ENCODE data around the gene DSTYK.

Gene DSTYK

DNA sequence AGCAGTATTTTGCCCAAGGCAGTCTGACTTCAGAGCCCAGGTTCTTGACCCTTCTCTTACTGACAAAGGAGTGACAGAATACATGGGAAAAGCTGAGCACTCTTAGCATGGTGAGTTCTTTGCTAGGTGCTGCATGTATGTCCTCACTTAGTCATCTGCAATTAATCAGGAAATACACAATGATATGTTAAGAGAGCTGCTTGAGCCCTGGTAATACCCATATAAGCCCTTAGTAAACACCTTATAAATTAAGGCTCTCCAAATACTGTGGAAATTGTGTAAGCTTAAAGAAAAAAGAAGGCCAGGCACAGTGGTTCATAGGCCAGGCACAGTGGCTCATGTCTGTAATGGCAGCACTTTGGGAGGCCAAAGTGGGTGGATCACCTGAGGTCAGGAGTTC is 113.3 kb downstream of the DSTYK start:
- H3K4me2 ChIP-seq: no peak overlapping the region
- no peaks in the 10 kb centered on the region for H3K27me3 ChIP-seq
- H4K20me1 ChIP-seq: peaks cover 0 to 17% (median 0%) of the 10 kb centered on the region in 11 experiments; a peak in 4 of 22 replicates
- no peak overlapping the region for H3K9ac ChIP-seq
- TF ChIP-seq Cebpa-rat (IDR thresholded peaks at IDR 0.05): no peak
- no peak overlapping the region for H3K4me3 ChIP-seq
- peaks cover 97 to 100% (median 98%) of the 10 kb centered on the region in 11 experiments for H3K36me3 ChIP-seq
- no peaks in the 10 kb centered on the region for H3K9me3 ChIP-seq (replicated peaks in 1 of 11)
- H3K27ac ChIP-seq: no peak overlapping the region
- H3K4me1 ChIP-seq: no peaks in the 10 kb centered on the region

DNA sequence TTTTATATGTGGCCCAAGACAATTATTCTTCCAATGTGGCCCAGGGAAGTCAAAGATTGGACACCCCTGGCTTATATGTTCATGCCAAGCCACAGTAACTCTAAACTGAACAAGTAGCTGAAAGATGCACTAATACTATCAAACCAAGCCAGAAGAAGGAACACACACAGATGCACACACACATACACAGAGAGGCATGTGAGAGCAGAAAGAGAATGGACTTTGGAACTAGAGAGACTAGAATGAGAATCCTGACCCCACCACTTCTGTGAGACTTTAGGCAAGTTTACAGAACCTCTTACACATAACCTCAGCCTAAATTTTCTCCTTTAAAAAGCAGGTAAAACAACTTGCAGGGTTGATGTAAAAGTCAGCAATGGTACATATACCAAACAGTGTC is 116.1 kb downstream of the DSTYK start:
- Histone ChIP-seq H3K36me3 (peaks cover 97 to 100% (median 98%) of the 10 kb centered on the region in 11 experiments), H4K20me1 (peaks cover 0 to 17% (median 0%) of the 10 kb centered on the region in 11 experiments; a peak in 6 of 22 replicates), H3K27ac (no peak overlapping the region)

More for the DNA sequence above, 116.1 kb downstream of the DSTYK start:
- Histone ChIP-seq H3K4me2 (no peak overlapping the region), H3K9me3 (replicated peaks in 1 of 11) (no peaks in the 10 kb centered on the region), H3K4me1 (no peaks in the 10 kb centered on the region), H3K9ac (no peak overlapping the region), H3K4me3 (no peak overlapping the region), H3K27me3 (no peaks in the 10 kb centered on the region)
- no peak for TF ChIP-seq Cebpa-rat (IDR thresholded peaks at IDR 0.05)

All from BLaER1 treated with 17β-estradiol and CSF1 and Interleukin-3, amounts not matched to agents 10 nM and 100 nM (cell line).